GM23338 (cell line): ENCODE measurements around the gene FBXO41. TPM values are rescaled to one million over a fixed set of nuclear protein-coding genes. Genes with fewer than 3 reads are reported as not detected.

Source experiments
- ATAC-seq: fragments of 200-7000 bp; cut with Tn5 transposase; 3 replicates; pipeline ENCODE4 v1.9.1; 2020
- DNase-seq: peaks from one replicate; pipeline ENCODE4 v3.0.0-alpha.2; 2015; ENCODE audit warnings: low spot score
- H2AFZ ChIP-seq: fragments of 200-600 bp; sonication (generic); 2 replicates; pipeline ENCODE4 v1.8.0; 2016; ENCODE audit warnings: antibody characterized with exemption, mild to moderate bottlenecking, moderate library complexity
- H3F3A ChIP-seq: fragments of 200-600 bp; sonication (generic); replicated peaks from 2 replicates; pipeline ENCODE4 v1.8.0; 2017; ENCODE audit warnings: antibody characterized with exemption, mixed run types, low read depth
- H3K27ac ChIP-seq: fragments of 200-600 bp; sonication (generic); 2 replicates; pipeline ENCODE4 v1.6.1; 2016; ENCODE audit warnings: low read depth
- H3K27me3 ChIP-seq: fragments of 200-600 bp; sonication (generic); 2 replicates; pipeline ENCODE4 v1.8.0; 2016; ENCODE audit warnings: mild to moderate bottlenecking, mixed run types, moderate library complexity; ENCODE audit not compliant: insufficient read depth
- H3K36me3 ChIP-seq: fragments of 200-600 bp; sonication (generic); 2 replicates; pipeline ENCODE4 v1.8.0; 2016; ENCODE audit warnings: mild to moderate bottlenecking; ENCODE audit not compliant: insufficient read depth
- H3K4me1 ChIP-seq: fragments of 200-600 bp; sonication (generic); 2 replicates; pipeline ENCODE4 v1.8.0; 2016; ENCODE audit warnings: mild to moderate bottlenecking, moderate library complexity; ENCODE audit not compliant: insufficient read depth
- H3K4me2 ChIP-seq: fragments of 200-600 bp; sonication (generic); 2 replicates; pipeline ENCODE4 v1.7.1; 2017; ENCODE audit warnings: mixed run types
- H3K4me3 ChIP-seq: fragments of 200-600 bp; sonication (generic); 2 replicates; pipeline ENCODE4 v1.6.1; 2016; ENCODE audit warnings: mixed run types
- H3K79me2 ChIP-seq: fragments of 200-600 bp; sonication (generic); replicated peaks from 2 replicates; pipeline ENCODE4 v1.8.0; 2017; ENCODE audit warnings: mild to moderate bottlenecking; ENCODE audit not compliant: insufficient read depth
- H3K9me2 ChIP-seq: fragments of 200-600 bp; sonication (generic); 2 replicates; pipeline ENCODE4 v1.8.0; 2017; ENCODE audit not compliant: insufficient read depth
- H4K20me1 ChIP-seq: fragments of 200-600 bp; sonication (generic); replicated peaks from 2 replicates; pipeline ENCODE4 v1.8.0; 2017; ENCODE audit warnings: mild to moderate bottlenecking; ENCODE audit not compliant: insufficient read depth
- H3K27ac Mint-ChIP-seq: 2 replicates; pipeline ENCODE4 v1.8.0; 2020; ENCODE audit warnings: inconsistent platforms, mild to moderate bottlenecking, moderate library complexity, mixed read lengths
- H3K27me3 Mint-ChIP-seq: 3 replicates; pipeline ENCODE4 v1.8.0; 2022; ENCODE audit warnings: low read depth, mild to moderate bottlenecking, moderate library complexity, mixed read lengths, inconsistent platforms; ENCODE audit not compliant: insufficient read depth, poor library complexity
- H3K36me3 Mint-ChIP-seq: 3 replicates; pipeline ENCODE4 v1.8.0; 2021; ENCODE audit warnings: low read depth, mild to moderate bottlenecking, inconsistent platforms, moderate library complexity, mixed read lengths
- H3K4me1 Mint-ChIP-seq: 3 replicates; pipeline ENCODE4 v1.8.0; 2020; ENCODE audit warnings: mild to moderate bottlenecking, inconsistent platforms, mixed read lengths
- H3K4me3 Mint-ChIP-seq: 3 replicates; pipeline ENCODE4 v1.8.0; 2021; ENCODE audit warnings: moderate library complexity, mild to moderate bottlenecking, inconsistent platforms, mixed read lengths
- H3K9me3 Mint-ChIP-seq: 3 replicates; pipeline ENCODE4 v1.8.0; 2020; ENCODE audit warnings: moderate library complexity, mild to moderate bottlenecking, inconsistent platforms, mixed read lengths
- EZH2 ChIP-seq: fragments of 200-600 bp; sonication (generic); IDR thresholded peaks from one replicate; pipeline ENCODE4 v1.8.0; 2017; ENCODE audit warnings: antibody characterized with exemption, mild to moderate bottlenecking, low read depth; ENCODE audit not compliant: unreplicated experiment
- EZH2phosphoT487 ChIP-seq: fragments of 200-600 bp; sonication (generic); IDR thresholded peaks from one replicate; pipeline ENCODE4 v1.8.1; 2018; ENCODE audit warnings: antibody characterized with exemption; ENCODE audit not compliant: unreplicated experiment
- JUNB ChIP-seq: IDR thresholded peaks from one replicate; pipeline ENCODE4 v1.6.1; 2016; ENCODE audit warnings: antibody characterized with exemption; ENCODE audit not compliant: unreplicated experiment
- POLR2AphosphoS5 ChIP-seq: IDR thresholded peaks from 2 replicates; pipeline ENCODE4 v1.6.1; 2016; ENCODE audit warnings: antibody characterized with exemption, low read depth
- ZNF331 ChIP-seq: fragments of 250-450 bp; sonication (Bioruptor Pico); IDR thresholded peaks from 2 replicates; pipeline ENCODE4 v1.5.0; 2020; ENCODE audit warnings: low read depth, mild to moderate bottlenecking, moderate library complexity
- ZNF462 ChIP-seq: fragments of 250-450 bp; sonication (Bioruptor Pico); IDR thresholded peaks from 2 replicates; pipeline ENCODE4 v1.5.0; 2020; ENCODE audit warnings: mild to moderate bottlenecking, moderate library complexity
- polyA plus RNA-seq: library from polyadenylated mRNA; unstranded; fragments of >200 nt; fragmentation: Nextera tagmentation; extraction: Ambion mirVana; gene quantifications from 2 replicates; pipeline ENCODE4 v1.2.1, GENCODE V29; 2016
- total RNA-seq: library from RNA; depleted of rRNA; stranded (reverse); fragments of >200 nt; shearing (Covaris generic); gene quantifications from 2 replicates; pipeline ENCODE4 v1.2.3, GENCODE V29; 2014

The FBXO41 gene
- total and polyA plus RNA-seq, 2 experiments from 2014 or later = 3.5 to 13.8 TPM

GRCh38 chr2:73255907-73256617 is 28.2 kb downstream of the FBXO41 start:
- Mint-ChIP-seq H3K9me3 (no peaks in the 10 kb centered on the region), H3K27me3 (peaks cover 14% of the 10 kb centered on the region), H3K36me3 (peaks cover 41% of the 10 kb centered on the region), H3K4me3 (no peak overlapping the region), H3K4me1 (peaks cover 24% of the 10 kb centered on the region; the same call in 2 of the 3 replicates), H3K27ac (no peak overlapping the region)
- Histone ChIP-seq H3K27me3 (no peaks in the 10 kb centered on the region), H3K27ac (no peak overlapping the region), H4K20me1 (peaks cover 24% of the 10 kb centered on the region), H3K4me1 (peaks cover 11% of the 10 kb centered on the region), H3K4me2 (no peak overlapping the region), H3F3A (peaks cover 7% of the 10 kb centered on the region; the same call in 1 of the 2 replicates), H3K4me3 (no peak overlapping the region), H3K79me2 (no peaks in the 10 kb centered on the region), H3K9me2 (no peaks in the 10 kb centered on the region), H2AFZ (no peak overlapping the region), H3K36me3 (no peaks in the 10 kb centered on the region)
- peak; percentile 19 for DNase-seq
- no peak for TF ChIP-seq EZH2
- no peak for TF ChIP-seq POLR2AphosphoS5
- no peak for TF ChIP-seq JUNB
- no peak for TF ChIP-seq ZNF462 (CRISPR knock-in tag)
- TF ChIP-seq ZNF331 (CRISPR knock-in tag) = no peak
- TF ChIP-seq EZH2phosphoT487 = no peak
- peak; percentile 7 for ATAC-seq
